HepG2 (cell line): ENCODE data around the gene HOXA13. TPM values are rescaled to one million over a fixed set of nuclear protein-coding genes. Genes with fewer than 3 reads are reported as not detected.

Experiments
- NR2F6 ChIP-seq, 2 experiments: IDR thresholded peaks; 2 replicates each; pipeline ENCODE4 v1.6.1; 2016; ENCODE audit warnings: antibody characterized with exemption in 1 of 2, mild to moderate bottlenecking in 1 of 2
- SYNCRIP ChIP-seq: fragments of 200-400 bp; formaldehyde crosslinking; IDR thresholded peaks from 2 replicates; pipeline ENCODE4 v1.6.1; 2018; ENCODE audit warnings: mild to moderate bottlenecking, low read depth, low read length; ENCODE audit not compliant: insufficient read depth
- polyA plus RNA-seq, 8 experiments: library from polyadenylated mRNA; depleted of rRNA in 3 of 8; stranded (reverse) in 7 of 8; unstranded in 1 of 8; fragments of >200 nt; fragmentation: Illumina TruSeq in 4 of 8; extraction: Trizol in 4 of 8; gene quantifications; 2 replicates each; pipeline versions ENCODE4 v1.2.1 to v1.2.3, GENCODE V29; 2011 to 2016; ENCODE audit warnings: low read depth in 4 of 8, missing spikeins in 1 of 8, mixed read lengths in 1 of 8; ENCODE audit not compliant: insufficient read depth in 1 of 8
- total RNA-seq, 5 experiments: library from RNA; depleted of rRNA; stranded (reverse); fragments of >200 nt; fragmentation: Illumina TruSeq; extraction: Trizol; gene quantifications; 2 replicates each; pipeline ENCODE4 v1.2.3, GENCODE V29; 2016; ENCODE audit warnings: low read depth in 1 of 5
- TF ChIP-seq, protein P1 (sequence below): sonication (generic); formaldehyde crosslinking; conservative IDR thresholded peaks from 2 replicates; pipeline ENCODE4 v1.8.1; 2023; ENCODE audit warnings: missing genetic modification reagents
- TF ChIP-seq, protein P2 (sequence below): sonication (generic); formaldehyde crosslinking; IDR thresholded peaks from 2 replicates; pipeline ENCODE4 v1.4.0; 2020; ENCODE audit warnings: missing genetic modification reagents

The HOXA13 gene
- total and polyA plus RNA-seq, 2 of the 13 experiments (the other 11 are each of a cell fraction or from before 2014, with no cell fraction given) = 0.01 to 0.04 TPM

DNA sequence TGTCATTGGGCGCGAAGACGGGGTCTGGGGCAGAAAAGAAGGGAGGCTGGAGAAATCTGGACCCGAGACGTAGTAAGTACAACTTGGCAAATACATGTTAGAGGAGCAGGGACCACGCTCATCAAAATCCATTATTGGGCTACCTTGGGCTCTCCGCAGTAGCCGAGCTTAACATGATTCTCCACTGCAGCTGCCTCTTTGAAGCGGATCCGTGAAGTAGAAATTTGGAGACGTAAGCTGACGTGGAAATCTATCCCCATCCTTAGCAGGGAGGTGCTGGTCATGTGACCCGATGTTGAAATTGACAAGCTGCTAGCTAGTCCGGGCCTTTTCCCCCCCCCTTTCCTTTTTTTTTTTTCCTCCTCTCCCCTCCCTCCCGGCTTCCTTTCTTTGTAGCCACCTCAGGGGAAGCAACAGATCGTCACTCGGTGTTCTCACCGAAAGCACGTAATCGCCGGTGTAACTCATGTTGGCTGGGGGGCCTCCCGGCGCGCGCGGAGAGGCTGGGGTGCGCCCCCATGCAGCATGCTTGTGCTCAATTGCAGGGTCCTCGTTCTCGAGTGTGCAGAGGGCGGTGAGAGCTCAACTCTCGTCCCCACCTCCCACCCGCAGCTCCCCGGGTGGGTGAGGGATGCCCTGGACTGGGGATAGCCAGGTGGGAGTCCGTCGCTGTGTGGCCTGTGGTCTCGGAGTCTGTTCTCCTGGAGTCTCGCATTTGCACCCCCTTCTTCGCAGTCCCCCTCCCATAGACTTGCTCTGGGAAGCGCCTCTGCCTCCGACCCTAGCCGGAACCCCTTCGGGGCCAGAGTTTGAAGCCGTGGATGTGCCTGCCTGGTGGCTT, 14.7 kb downstream of the HOXA13 start, which contains the start of gene HOXA11 (continued):
- TF ChIP-seq, protein P1, sequence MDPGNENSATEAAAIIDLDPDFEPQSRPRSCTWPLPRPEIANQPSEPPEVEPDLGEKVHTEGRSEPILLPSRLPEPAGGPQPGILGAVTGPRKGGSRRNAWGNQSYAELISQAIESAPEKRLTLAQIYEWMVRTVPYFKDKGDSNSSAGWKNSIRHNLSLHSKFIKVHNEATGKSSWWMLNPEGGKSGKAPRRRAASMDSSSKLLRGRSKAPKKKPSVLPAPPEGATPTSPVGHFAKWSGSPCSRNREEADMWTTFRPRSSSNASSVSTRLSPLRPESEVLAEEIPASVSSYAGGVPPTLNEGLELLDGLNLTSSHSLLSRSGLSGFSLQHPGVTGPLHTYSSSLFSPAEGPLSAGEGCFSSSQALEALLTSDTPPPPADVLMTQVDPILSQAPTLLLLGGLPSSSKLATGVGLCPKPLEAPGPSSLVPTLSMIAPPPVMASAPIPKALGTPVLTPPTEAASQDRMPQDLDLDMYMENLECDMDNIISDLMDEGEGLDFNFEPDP (CRISPR knock-in tag) = no peak
- TF ChIP-seq NR2F6 (IDR thresholded peaks at IDR 0.05) (no peak), NR2F6 (CRISPR knock-in tag; IDR thresholded peaks at IDR 0.05) (no peak), SYNCRIP (no peak)
- TF ChIP-seq, protein P2, sequence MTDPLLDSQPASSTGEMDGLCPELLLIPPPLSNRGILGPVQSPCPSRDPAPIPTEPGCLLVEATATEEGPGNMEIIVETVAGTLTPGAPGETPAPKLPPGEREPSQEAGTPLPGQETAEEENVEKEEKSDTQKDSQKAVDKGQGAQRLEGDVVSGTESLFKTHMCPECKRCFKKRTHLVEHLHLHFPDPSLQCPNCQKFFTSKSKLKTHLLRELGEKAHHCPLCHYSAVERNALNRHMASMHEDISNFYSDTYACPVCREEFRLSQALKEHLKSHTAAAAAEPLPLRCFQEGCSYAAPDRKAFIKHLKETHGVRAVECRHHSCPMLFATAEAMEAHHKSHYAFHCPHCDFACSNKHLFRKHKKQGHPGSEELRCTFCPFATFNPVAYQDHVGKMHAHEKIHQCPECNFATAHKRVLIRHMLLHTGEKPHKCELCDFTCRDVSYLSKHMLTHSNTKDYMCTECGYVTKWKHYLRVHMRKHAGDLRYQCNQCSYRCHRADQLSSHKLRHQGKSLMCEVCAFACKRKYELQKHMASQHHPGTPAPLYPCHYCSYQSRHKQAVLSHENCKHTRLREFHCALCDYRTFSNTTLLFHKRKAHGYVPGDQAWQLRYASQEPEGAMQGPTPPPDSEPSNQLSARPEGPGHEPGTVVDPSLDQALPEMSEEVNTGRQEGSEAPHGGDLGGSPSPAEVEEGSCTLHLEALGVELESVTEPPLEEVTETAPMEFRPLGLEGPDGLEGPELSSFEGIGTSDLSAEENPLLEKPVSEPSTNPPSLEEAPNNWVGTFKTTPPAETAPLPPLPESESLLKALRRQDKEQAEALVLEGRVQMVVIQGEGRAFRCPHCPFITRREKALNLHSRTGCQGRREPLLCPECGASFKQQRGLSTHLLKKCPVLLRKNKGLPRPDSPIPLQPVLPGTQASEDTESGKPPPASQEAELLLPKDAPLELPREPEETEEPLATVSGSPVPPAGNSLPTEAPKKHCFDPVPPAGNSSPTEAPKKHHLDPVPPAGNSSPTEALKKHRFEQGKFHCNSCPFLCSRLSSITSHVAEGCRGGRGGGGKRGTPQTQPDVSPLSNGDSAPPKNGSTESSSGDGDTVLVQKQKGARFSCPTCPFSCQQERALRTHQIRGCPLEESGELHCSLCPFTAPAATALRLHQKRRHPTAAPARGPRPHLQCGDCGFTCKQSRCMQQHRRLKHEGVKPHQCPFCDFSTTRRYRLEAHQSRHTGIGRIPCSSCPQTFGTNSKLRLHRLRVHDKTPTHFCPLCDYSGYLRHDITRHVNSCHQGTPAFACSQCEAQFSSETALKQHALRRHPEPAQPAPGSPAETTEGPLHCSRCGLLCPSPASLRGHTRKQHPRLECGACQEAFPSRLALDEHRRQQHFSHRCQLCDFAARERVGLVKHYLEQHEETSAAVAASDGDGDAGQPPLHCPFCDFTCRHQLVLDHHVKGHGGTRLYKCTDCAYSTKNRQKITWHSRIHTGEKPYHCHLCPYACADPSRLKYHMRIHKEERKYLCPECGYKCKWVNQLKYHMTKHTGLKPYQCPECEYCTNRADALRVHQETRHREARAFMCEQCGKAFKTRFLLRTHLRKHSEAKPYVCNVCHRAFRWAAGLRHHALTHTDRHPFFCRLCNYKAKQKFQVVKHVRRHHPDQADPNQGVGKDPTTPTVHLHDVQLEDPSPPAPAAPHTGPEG (CRISPR knock-in tag) = no peak
